ENCODE data around the gene MCM3. TPM values are rescaled to one million over a fixed set of nuclear protein-coding genes. Genes with fewer than 3 reads are reported as not detected.

Gene MCM3
- total and polyA plus RNA-seq, 2 of the 4 experiments (the other 2 are of a cell fraction): 54.6 to 66.5 TPM

DNA sequence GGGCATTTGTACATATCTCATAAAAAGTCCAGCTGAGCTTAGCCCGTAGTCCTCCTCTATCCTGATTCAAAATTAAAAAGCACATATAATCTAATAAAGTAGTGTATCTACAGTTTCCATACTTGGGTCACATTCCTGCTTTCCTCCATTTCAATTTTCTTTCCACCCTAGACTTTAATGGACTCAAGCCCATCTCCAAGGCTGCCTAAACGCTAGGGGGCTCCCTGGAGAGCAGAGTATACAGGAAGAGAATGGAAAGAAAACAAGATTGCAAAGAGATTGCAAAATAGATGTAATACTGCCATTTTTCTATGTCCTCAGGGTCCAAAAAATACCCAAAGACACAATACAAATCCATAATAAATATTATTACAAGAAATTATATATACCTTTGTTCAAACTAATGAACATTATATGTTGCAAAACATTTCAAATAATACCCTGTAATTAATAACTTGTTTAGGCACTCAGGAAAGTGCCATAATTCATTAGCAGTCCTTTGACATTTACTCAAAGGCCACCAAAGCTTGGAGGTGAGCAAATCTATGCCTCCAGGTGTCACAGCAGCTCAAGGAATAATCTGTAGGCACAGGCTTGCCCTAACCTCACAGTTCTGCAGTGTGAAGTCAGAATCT, 2.4 kb upstream of the MCM3 start (continued):
- no peak for TF ChIP-seq USF2 (IDR thresholded peaks at IDR 0.05; ENCODE audit: low read depth, low read length)

DNA sequence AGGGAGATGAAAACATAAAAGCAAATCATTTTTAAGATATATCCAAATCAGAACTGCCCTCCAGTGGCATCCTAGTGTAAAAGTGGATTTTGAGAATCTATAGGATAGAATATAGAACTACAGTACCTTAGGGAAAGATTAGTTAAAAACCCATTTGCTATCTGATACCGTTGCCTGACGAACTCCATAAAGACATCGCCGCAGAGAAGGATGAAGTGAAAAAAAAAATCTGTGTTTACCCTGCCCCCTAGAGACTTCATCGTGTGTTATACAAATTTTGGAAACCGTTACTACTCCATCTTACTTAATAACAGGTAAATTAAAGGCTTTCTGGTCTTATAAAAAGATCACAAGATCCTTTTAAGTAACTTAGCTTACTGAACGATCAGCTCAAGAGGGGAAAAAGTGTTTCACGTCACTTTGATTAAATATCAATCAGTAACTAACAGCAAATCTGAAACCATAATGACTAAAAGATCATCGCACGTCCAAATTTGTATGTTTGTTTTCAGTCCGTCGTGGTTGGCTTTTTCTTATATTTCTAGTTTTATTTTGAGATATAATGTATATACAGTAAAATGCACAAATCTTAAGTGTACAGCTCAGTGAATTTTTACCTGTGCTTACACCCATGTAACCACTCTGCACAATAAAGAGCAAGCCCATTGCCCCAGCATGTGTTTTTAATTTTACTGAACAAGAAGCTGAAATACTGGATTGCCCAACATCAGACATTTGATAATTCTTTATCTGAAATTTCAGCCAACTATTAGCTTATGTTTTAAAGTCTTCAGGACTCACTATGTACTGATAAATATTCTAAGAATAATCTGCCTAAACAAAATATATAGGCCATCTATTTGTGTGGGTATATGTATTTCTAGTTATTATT, 881 bp upstream of the MCM3 start:
- no peaks in the 10 kb centered on the region for H3K9me3 ChIP-seq (ENCODE audit: control insufficient read depth, insufficient read depth, low read length)
- H2BK5ac ChIP-seq (ENCODE audit: low read depth, low read length, poor library complexity, severe bottlenecking): peak overlapping the region; percentile 59
- POLR2A ChIA-PET (ENCODE audit: unreplicated experiment): no interaction called here
- no peaks in the 10 kb centered on the region; the same call in 1 of the 2 replicates for H3K9me1 ChIP-seq (ENCODE audit: insufficient read depth, low read length)
- H3K18ac ChIP-seq (ENCODE audit: low read depth, low read length): no peak overlapping the region
- CTCF ChIA-PET: interaction anchor here (0.7 to 1.9 kb wide), 8 partner anchors 9 to 310 kb away, joined by 3 to 9 read pairs (median 4); partner anchors contain the start of gene PAQR8
- TF ChIP-seq BHLHE40 (IDR thresholded peaks at IDR 0.05; ENCODE audit: low read depth, low read length): no peak
- TF ChIP-seq CEBPB (IDR thresholded peaks at IDR 0.05; ENCODE audit: low read depth, low read length): 0 out of 2 replicates have a peak, but pooled peaks have one; percentile 11
- TF ChIP-seq, protein P1, sequence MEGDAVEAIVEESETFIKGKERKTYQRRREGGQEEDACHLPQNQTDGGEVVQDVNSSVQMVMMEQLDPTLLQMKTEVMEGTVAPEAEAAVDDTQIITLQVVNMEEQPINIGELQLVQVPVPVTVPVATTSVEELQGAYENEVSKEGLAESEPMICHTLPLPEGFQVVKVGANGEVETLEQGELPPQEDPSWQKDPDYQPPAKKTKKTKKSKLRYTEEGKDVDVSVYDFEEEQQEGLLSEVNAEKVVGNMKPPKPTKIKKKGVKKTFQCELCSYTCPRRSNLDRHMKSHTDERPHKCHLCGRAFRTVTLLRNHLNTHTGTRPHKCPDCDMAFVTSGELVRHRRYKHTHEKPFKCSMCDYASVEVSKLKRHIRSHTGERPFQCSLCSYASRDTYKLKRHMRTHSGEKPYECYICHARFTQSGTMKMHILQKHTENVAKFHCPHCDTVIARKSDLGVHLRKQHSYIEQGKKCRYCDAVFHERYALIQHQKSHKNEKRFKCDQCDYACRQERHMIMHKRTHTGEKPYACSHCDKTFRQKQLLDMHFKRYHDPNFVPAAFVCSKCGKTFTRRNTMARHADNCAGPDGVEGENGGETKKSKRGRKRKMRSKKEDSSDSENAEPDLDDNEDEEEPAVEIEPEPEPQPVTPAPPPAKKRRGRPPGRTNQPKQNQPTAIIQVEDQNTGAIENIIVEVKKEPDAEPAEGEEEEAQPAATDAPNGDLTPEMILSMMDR (conservative IDR thresholded peaks at IDR 0.05; ENCODE audit: low read depth, low read length): peak; percentile 4; the same call in 1 of the 2 replicates
- no peak overlapping the region for H3K14ac ChIP-seq (replicated peaks; ENCODE audit: low read depth, low read length)
- H3K23ac ChIP-seq (ENCODE audit: low read depth, low read length): no peak overlapping the region; the same call in 1 of the 2 replicates
- H2BK15ac ChIP-seq (ENCODE audit: low read depth, low read length): no peak overlapping the region
- peaks cover 10% of the 10 kb centered on the region for H3K36me3 ChIP-seq (ENCODE audit: control insufficient read depth, insufficient read depth, low read length)
- no peak overlapping the region for H4K91ac ChIP-seq (ENCODE audit: insufficient read depth, low read depth, low read length)
- dilution Hi-C loops (cut with HindIII; ENCODE audit: low sequenced_read_pairs, unreplicated experiment) (no loop called here), intact Hi-C loops (cut with micrococcal nuclease) (loop anchor here (1.0 to 2.0 kb wide), 4 partner anchors 67 to 377 kb away; partner anchors contain the start of gene PAQR8), in situ Hi-C loops (cut with MboI; ENCODE audit: low sequenced_read_pairs) (loop anchor here (5.0 kb wide), 1 partner anchor 382 kb away; no protein-coding TSS in a partner anchor)
- no peaks in the 10 kb centered on the region for H3K27me3 ChIP-seq (ENCODE audit: control insufficient read depth, insufficient read depth, low read length)
- no peak overlapping the region for H3K27ac ChIP-seq (ENCODE audit: insufficient read depth, low read length)
- DNase-seq (peak; percentile 17), ATAC-seq (ENCODE audit: low read depth) (peak; percentile 0; the same call in 1 of the 2 replicates)
- H3K56ac ChIP-seq (ENCODE audit: extremely low read depth, insufficient read depth, low read length): 0 out of 2 replicates have a peak overlapping the region, but pooled peaks have one; percentile 16
- peak overlapping the region; percentile 47 for H3K4me3 ChIP-seq (ENCODE audit: insufficient read depth, low read depth, low read length)
- H4K5ac ChIP-seq (ENCODE audit: low read depth, low read length): peak overlapping the region; percentile 23; the same call in 1 of the 2 replicates
- BruUV-seq (replicated peaks): no TSS peak
- no peak overlapping the region for H2AK9ac ChIP-seq (replicated peaks; ENCODE audit: low read depth, low read length, poor library complexity)
- no peak overlapping the region for H2AK5ac ChIP-seq (ENCODE audit: low read depth, low read length)
- peaks cover 9 to 13% of the 10 kb centered on the region in 2 experiments; a peak in 3 of 4 replicates for H3K79me1 ChIP-seq (ENCODE audit: low read depth in 1 of 2, low read length in 2 of 2)
- H3K4me1 ChIP-seq (ENCODE audit: control insufficient read depth, insufficient read depth, low read length): no peaks in the 10 kb centered on the region
- no peak overlapping the region for H2BK120ac ChIP-seq (ENCODE audit: low read depth, low read length)
- peak overlapping the region; percentile 29 to 38 for H4K8ac ChIP-seq (ENCODE audit: low read depth in 2 of 2, low read length in 2 of 2)
- WGBS, 2 experiments (ENCODE audit: extremely low coverage in 2 of 2, insufficient read length in 1 of 2): no CpG with 5 or more reads among the region's 12 CpGs
- H3K4ac ChIP-seq (ENCODE audit: low read depth, low read length): no peak overlapping the region
- H3K4me2 ChIP-seq (ENCODE audit: low read depth, low read length): peak overlapping the region; percentile 77
- no peak overlapping the region for H2BK20ac ChIP-seq (ENCODE audit: low read depth, low read length)
- peak overlapping the region; percentile 28; the same call in 1 of the 2 replicates for H3K9ac ChIP-seq (ENCODE audit: low read depth, low read length)
- peak overlapping the region; percentile 1 for H2AFZ ChIP-seq (replicated peaks; ENCODE audit: low read length, poor library complexity)
- no peaks in the 10 kb centered on the region for H4K20me1 ChIP-seq (ENCODE audit: insufficient read depth, low read length)

Measured in IMR-90 (cell line).